Stimulated activated CD8-positive, alpha-beta memory T cell treated with anti-CD3 and anti-CD28 coated beads, Interleukin-12 subunit alpha, Interleukin-12 subunit beta, amount 100 ng/mL, for 24 hours (primary cell): ENCODE measurements around the gene PCDHGA5.
"Not testable (repeated sequence)": the region's sequence is repeated elsewhere in the genome, so short reads cannot be mapped to it uniquely, and the experiment has no call there.

Source experiments
- DNase-seq: peaks from one replicate; pipeline ENCODE4 v3.0.0-alpha.2; 2020; ENCODE audit errors: extremely low read depth

PCDHGA5 gene

DNA sequence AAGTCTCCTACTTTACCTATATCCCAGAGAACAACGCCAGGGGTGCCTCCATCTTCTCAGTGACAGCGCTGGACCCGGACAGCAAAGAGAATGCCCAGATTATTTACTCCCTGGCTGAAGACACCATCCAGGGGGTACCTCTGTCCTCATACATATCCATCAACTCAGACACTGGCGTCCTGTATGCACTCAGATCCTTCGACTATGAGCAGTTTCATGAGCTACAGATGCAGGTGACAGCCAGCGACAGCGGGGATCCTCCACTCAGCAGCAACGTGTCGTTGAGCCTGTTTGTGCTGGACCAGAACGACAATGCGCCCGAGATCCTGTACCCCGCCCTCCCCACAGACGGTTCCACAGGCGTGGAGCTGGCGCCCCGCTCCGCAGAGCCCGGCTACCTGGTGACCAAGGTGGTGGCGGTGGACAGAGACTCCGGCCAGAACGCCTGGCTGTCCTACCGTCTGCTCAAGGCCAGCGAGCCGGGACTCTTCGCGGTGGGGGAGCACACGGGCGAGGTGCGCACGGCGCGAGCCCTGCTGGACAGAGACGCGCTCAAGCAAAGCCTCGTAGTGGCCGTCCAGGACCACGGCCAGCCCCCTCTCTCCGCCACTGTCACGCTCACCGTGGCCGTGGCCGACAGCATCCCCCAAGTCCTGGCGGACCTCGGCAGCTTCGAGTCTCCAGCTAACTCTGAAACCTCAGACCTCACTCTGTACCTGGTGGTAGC is 50.7 kb downstream of the PCDHGA5 start:
- DNase-seq: not testable (repeated sequence)

DNA sequence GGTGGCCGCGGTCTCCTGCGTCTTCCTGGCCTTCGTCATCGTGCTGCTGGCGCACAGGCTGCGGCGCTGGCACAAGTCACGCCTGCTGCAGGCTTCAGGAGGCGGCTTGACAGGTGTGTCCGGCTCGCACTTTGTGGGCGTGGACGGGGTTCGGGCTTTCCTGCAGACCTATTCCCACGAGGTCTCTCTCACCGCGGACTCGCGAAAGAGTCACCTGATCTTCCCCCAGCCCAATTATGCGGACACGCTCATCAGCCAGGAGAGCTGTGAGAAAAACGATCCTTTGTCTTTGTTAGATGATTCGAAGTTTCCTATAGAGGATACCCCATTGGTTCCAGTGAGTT is 51.3 kb downstream of the PCDHGA5 start:
- DNase-seq: not testable (repeated sequence)
